Activated T-helper 1 cell treated with anti-CD3 and anti-CD28 coated beads, Interleukin-12 subunit alpha, Interleukin-12 subunit beta, Interleukin-2, Interleukin-4 antibody, amounts not matched to agents 30 ng/mL and 10 ng/mL and 1 ng/mL, durations not matched to agents 14 hours and 24 hours and 36 hours (primary cell): Measurements from ENCODE around the gene ELMOD3. TPM values are rescaled to one million over a fixed set of nuclear protein-coding genes. Genes with fewer than 3 reads are reported as not detected.

Experiments used
- DNase-seq: peaks from one replicate; pipeline ENCODE4 v3.0.0; 2021; ENCODE audit warnings: low spot score
- H3K27ac Mint-ChIP-seq: one replicate; pipeline ENCODE4 v1.8.0; 2021; ENCODE audit warnings: mild to moderate bottlenecking, mixed read lengths
- H3K27me3 Mint-ChIP-seq: one replicate; pipeline ENCODE4 v1.8.0; 2022; ENCODE audit warnings: mild to moderate bottlenecking, moderate library complexity, mixed read lengths; ENCODE audit not compliant: insufficient read depth
- H3K36me3 Mint-ChIP-seq: one replicate; pipeline ENCODE4 v1.8.0; 2021; ENCODE audit warnings: low read depth, mixed read lengths
- H3K4me1 Mint-ChIP-seq: one replicate; pipeline ENCODE4 v1.8.0; 2021; ENCODE audit warnings: low read depth, mixed read lengths
- H3K4me3 Mint-ChIP-seq: one replicate; pipeline ENCODE4 v1.8.0; 2021; ENCODE audit warnings: mild to moderate bottlenecking, moderate library complexity, mixed read lengths
- H3K9me3 Mint-ChIP-seq: one replicate; pipeline ENCODE4 v1.8.0; 2021; ENCODE audit warnings: mixed read lengths
- intact Hi-C: fragments of 100-400 bp; cut with micrococcal nuclease; formaldehyde crosslinking; loops from one replicate; pipeline ENCODE4 v1.15.1; 2024
- total RNA-seq: library from RNA; stranded (reverse); gene quantifications from 2 replicates; pipeline ENCODE4 v1.2.3, GENCODE V29; 2022

The ELMOD3 gene
- total RNA-seq, 1 donor from 2014 or later: 15.9 TPM

- Mint-ChIP-seq H3K27me3 (peaks cover 1% of the 10 kb centered on the region), H3K4me1 (peaks cover 26% of the 10 kb centered on the region), H3K9me3 (no peaks in the 10 kb centered on the region), H3K36me3 (no peaks in the 10 kb centered on the region), H3K27ac (no peak overlapping the region), H3K4me3 (no peak overlapping the region)
- no peak for DNase-seq
- intact Hi-C loops: no loop called here
Measured at GRCh38 chr2:85440729-85441128, 86.2 kb downstream of the ELMOD3 start.

Other genes with a start within 250 kb of the ELMOD3 start
- gene TCF7L1, start 221.4 kb upstream of the ELMOD3 start, total RNA-seq: not detected in 2 replicates
- gene TGOLN2, start 26.8 kb upstream of the ELMOD3 start, total RNA-seq: 102 and 104 TPM in 2 replicates
- 23.4 and 25.9 TPM in 2 replicates for gene RETSAT, start 241 bp upstream of the ELMOD3 start, total RNA-seq
- gene CAPG, start 55.6 kb downstream of the ELMOD3 start, total RNA-seq: 35.5 and 38.2 TPM in 2 replicates
- gene SH2D6, start 63.9 kb downstream of the ELMOD3 start, total RNA-seq: 0.34 and 0.70 TPM in 2 replicates
- gene MAT2A, start 184.4 kb downstream of the ELMOD3 start, total RNA-seq: 461 and 480 TPM in 2 replicates
- 26.2 and 28.3 TPM in 2 replicates for gene GGCX, start 206.7 kb downstream of the ELMOD3 start, total RNA-seq
- gene VAMP8, start 222.8 kb downstream of the ELMOD3 start, total RNA-seq: 86.1 and 89.6 TPM in 2 replicates
- gene VAMP5, start 229.7 kb downstream of the ELMOD3 start, total RNA-seq: 31.7 and 40.0 TPM in 2 replicates
- gene RNF181, start 241.0 kb downstream of the ELMOD3 start, total RNA-seq: 111 and 116 TPM in 2 replicates
- 7.0 and 8.9 TPM in 2 replicates for gene TMEM150A, start 247.9 kb downstream of the ELMOD3 start, total RNA-seq